Effector memory CD4-positive, alpha-beta T cell (primary cell): ENCODE measurements around the gene PTPRE.

Source experiments
- DNase-seq, 3 donors: peaks; one replicate each; pipeline ENCODE4 v3.0.0-alpha.2; 2020
- H3K27ac ChIP-seq: 2 replicates; pipeline ENCODE4 v1.7.0; 2013; ENCODE audit warnings: mild to moderate bottlenecking, low read length, moderate library complexity; ENCODE audit not compliant: insufficient read depth, poor library complexity, severe bottlenecking
- H3K27me3 ChIP-seq: replicated peaks from 2 replicates; pipeline ENCODE4 v1.7.0; 2013; ENCODE audit warnings: mild to moderate bottlenecking, low read length; ENCODE audit not compliant: insufficient read depth, control insufficient read depth, poor library complexity, severe bottlenecking
- H3K36me3 ChIP-seq: 2 replicates; pipeline ENCODE4 v1.7.0; 2013; ENCODE audit warnings: mild to moderate bottlenecking, low read length, moderate library complexity; ENCODE audit not compliant: control insufficient read depth, insufficient read depth
- H3K4me1 ChIP-seq: 2 replicates; pipeline ENCODE4 v1.7.0; 2013; ENCODE audit warnings: low read length, mild to moderate bottlenecking; ENCODE audit not compliant: control insufficient read depth, insufficient read depth, poor library complexity, severe bottlenecking
- H3K4me3 ChIP-seq: 2 replicates; pipeline ENCODE4 v1.7.0; 2013; ENCODE audit warnings: low read length, low read depth, mild to moderate bottlenecking; ENCODE audit not compliant: insufficient read depth, poor library complexity, severe bottlenecking
- H3K9me3 ChIP-seq: 2 replicates; pipeline ENCODE4 v1.7.0; 2013; ENCODE audit warnings: mild to moderate bottlenecking, low read length, moderate library complexity; ENCODE audit not compliant: control insufficient read depth

The PTPRE gene

GRCh38 chr10:127892743-127893142 is 14.2 kb upstream of the PTPRE start, which contains the start of gene CLRN3:
Gene CLRN3, minus strand, starts transcription at chr10:127892941. Its CDS starts 157 bp downstream, at chr10:127892784.
- H3K9me3 ChIP-seq: no peaks in the 10 kb centered on the region
- no peaks in the 10 kb centered on the region for H3K36me3 ChIP-seq
- DNase-seq: no peak
- no peaks in the 10 kb centered on the region for H3K4me1 ChIP-seq
- no peaks in the 10 kb centered on the region for H3K27me3 ChIP-seq
- H3K4me3 ChIP-seq: no peak within 1 kb of the TSS
- H3K27ac ChIP-seq: no peak within 1 kb of the TSS

- Histone ChIP-seq H3K27ac (no peak overlapping the region), H3K36me3 (no peaks in the 10 kb centered on the region), H3K9me3 (no peaks in the 10 kb centered on the region), H3K4me1 (no peaks in the 10 kb centered on the region), H3K4me3 (no peak overlapping the region), H3K27me3 (no peaks in the 10 kb centered on the region)
- no peak for DNase-seq
Observed at GRCh38 chr10:127894146-127894545, 12.8 kb upstream of the PTPRE start.

- no peak overlapping the region for H3K4me3 ChIP-seq
- DNase-seq: no peak
- H3K27me3 ChIP-seq: no peaks in the 10 kb centered on the region
- no peak overlapping the region for H3K27ac ChIP-seq
- H3K4me1 ChIP-seq: no peaks in the 10 kb centered on the region
- no peaks in the 10 kb centered on the region for H3K9me3 ChIP-seq
- H3K36me3 ChIP-seq: no peaks in the 10 kb centered on the region
Observed at GRCh38 chr10:127896590-127896989, 10.3 kb upstream of the PTPRE start.

- no peaks in the 10 kb centered on the region for H3K27me3 ChIP-seq
- H3K9me3 ChIP-seq: no peaks in the 10 kb centered on the region
- H3K36me3 ChIP-seq: no peaks in the 10 kb centered on the region
- H3K27ac ChIP-seq: no peak overlapping the region
- DNase-seq: no peak
- no peak overlapping the region for H3K4me3 ChIP-seq
- no peaks in the 10 kb centered on the region for H3K4me1 ChIP-seq
Observed at GRCh38 chr10:127897177-127897576, 9.7 kb upstream of the PTPRE start.

GRCh38 chr10:127899766-127900387 is 7.0 kb upstream of the PTPRE start:
- no peak for DNase-seq
- Histone ChIP-seq H3K4me3 (no peak overlapping the region), H3K36me3 (no peaks in the 10 kb centered on the region), H3K4me1 (no peaks in the 10 kb centered on the region), H3K27me3 (no peaks in the 10 kb centered on the region), H3K9me3 (no peaks in the 10 kb centered on the region), H3K27ac (no peak overlapping the region)

GRCh38 chr10:127903789-127904188 is 3.1 kb upstream of the PTPRE start:
- Histone ChIP-seq H3K4me3 (no peak overlapping the region), H3K36me3 (no peaks in the 10 kb centered on the region), H3K27me3 (peaks cover 9% of the 10 kb centered on the region), H3K9me3 (no peaks in the 10 kb centered on the region), H3K4me1 (peaks cover 4% of the 10 kb centered on the region), H3K27ac (no peak overlapping the region)
- DNase-seq: no peak

GRCh38 chr10:127904311-127905000 is 2.4 kb upstream of the PTPRE start:
- DNase-seq: no peak
- Histone ChIP-seq H3K4me1 (peaks cover 4% of the 10 kb centered on the region), H3K36me3 (no peaks in the 10 kb centered on the region), H3K27ac (no peak overlapping the region), H3K9me3 (no peaks in the 10 kb centered on the region), H3K4me3 (no peak overlapping the region), H3K27me3 (peaks cover 9% of the 10 kb centered on the region)

- Histone ChIP-seq H3K4me1 (peaks cover 4% of the 10 kb centered on the region), H3K4me3 (no peak overlapping the region), H3K27me3 (peaks cover 9% of the 10 kb centered on the region), H3K36me3 (no peaks in the 10 kb centered on the region), H3K27ac (no peak overlapping the region), H3K9me3 (no peaks in the 10 kb centered on the region)
- no peak for DNase-seq
Observed at GRCh38 chr10:127905001-127905847, 1.7 kb upstream of the PTPRE start.

GRCh38 chr10:127905848-127906261 is 1.0 kb upstream of the PTPRE start:
- Histone ChIP-seq H3K4me1 (peaks cover 4% of the 10 kb centered on the region), H3K27me3 (peaks cover 9% of the 10 kb centered on the region), H3K27ac (no peak overlapping the region), H3K4me3 (no peak overlapping the region), H3K36me3 (no peaks in the 10 kb centered on the region), H3K9me3 (no peaks in the 10 kb centered on the region)
- no peak for DNase-seq
